ENCODE measurements around the gene BRD7.

DNA sequence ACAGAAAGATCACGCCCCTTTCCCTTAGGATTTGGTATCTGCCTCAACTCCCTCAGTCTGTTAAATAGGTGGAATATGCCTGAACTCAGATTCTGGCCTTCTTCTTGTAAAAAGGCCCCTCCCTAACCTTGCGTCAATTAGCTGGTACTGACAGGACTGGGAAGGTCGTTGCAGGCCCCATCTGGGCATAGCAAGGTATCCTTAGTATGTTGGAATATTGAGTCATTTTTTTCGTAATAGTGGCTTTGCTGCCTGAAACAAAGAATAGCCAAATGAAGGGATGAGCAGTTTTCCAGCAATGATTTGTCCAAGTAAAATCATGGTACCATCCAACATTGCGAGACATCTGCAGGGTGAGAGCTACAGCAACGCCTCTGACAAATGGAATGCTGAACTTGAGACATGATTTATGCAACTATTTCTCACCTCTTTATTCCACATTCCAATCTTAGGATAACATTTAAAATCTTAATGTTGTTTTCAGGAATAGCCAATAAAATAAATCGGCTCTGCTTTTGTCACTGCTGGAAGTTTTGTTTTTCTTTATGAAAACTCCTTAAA, 39.3 kb upstream of the BRD7 start:
- TF ChIP-seq POLR2AphosphoS5 (IDR thresholded peaks at IDR 0.05; ENCODE audit: borderline replicate concordance, low read depth, low read length): no peak
- TF ChIP-seq EZH2 (IDR thresholded peaks at IDR 0.05): no peak
- TF ChIP-seq FOXP2 (optimal IDR thresholded peaks at IDR 0.05; ENCODE audit: control extremely low read depth, extremely low read length, insufficient read depth): no peak
